ENCODE measurements around the gene LIPI.
"Not testable (repeated sequence)": the region's sequence is repeated elsewhere in the genome, so short reads cannot be mapped to it uniquely, and the experiment has no call there.

The LIPI gene

GRCh38 chr21:14070049-14070893 lies 140.5 kb downstream of the LIPI start:
- TF ChIP-seq CTCF (IDR thresholded peaks at IDR 0.05; ENCODE audit: insufficient read depth, missing control alignments): no peak
- DNase-seq (ENCODE audit: insufficient read length, low spot score) (no peak), FAIRE-seq (no peak)

DNA sequence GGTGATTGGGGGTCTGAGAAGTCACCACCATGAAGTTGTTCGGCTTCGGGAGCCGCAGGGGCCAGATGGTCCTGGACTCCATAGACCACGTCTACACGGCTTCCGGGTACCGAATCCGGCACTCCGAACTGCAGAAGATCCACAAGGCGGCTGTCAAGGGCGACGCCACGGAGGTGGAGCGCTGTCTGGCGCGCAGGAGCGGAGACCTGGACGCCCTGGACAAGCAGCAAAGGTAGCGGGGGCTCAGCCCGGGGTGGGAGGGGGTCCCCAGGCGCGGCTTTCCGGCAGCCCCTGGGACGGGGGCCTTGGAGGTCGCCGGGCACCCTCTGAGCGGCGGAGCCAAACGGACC lies 146.5 kb downstream of the LIPI start:
- FAIRE-seq: no peak
- no peak for TF ChIP-seq CTCF (IDR thresholded peaks at IDR 0.05; ENCODE audit: insufficient read depth, missing control alignments)

GRCh38 chr21:14063620-14064295 lies 147.0 kb downstream of the LIPI start:
- not testable (repeated sequence) for FAIRE-seq; DNase-seq (ENCODE audit: insufficient read length, low spot score)

More for the DNA sequence above, 146.5 kb downstream of the LIPI start:
- no peak for DNase-seq (ENCODE audit: insufficient read length, low spot score)

DNA sequence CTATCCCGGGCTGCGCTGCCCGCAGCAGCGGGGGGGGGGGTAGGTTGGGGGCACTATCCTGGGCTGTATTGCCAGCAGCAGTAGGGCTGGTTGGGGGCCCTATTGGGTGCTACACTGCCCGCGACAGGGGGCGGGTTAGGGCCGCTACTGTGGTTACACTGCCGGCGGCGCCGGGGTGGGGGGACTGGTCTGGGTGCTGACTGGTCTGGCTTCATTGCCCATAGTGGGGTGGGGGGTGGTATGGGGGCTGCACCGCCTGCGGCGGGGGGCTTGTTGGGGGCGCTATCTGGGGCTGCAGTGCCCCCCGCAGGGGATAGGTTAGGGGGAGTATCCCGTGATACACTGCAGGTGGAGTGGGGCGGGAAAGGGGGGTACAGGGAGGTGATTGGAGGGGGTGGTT lies 148.1 kb downstream of the LIPI start:
- not testable (repeated sequence) for FAIRE-seq; DNase-seq (ENCODE audit: insufficient read length, low spot score)

DNA sequence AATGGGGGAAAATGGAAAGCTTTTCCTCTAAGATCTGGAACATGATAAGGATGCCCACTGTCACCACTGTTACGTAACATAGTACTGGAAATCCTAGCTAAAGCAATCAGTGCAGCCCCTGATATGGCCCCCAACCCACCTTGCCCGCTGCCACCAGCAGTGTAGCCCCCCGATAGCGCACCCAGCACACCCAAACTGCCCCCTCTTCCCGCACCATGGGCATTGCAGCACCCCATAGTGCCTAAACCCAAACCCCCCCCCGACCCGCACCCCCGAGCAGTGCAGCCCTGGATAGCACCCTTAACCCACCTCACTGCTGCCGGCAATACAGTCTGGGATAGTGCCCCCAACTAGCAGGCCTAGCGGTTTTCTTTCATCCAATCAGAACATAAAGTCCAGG lies 148.9 kb downstream of the LIPI start:
- not testable (repeated sequence) for FAIRE-seq; DNase-seq (ENCODE audit: insufficient read length, low spot score)

- FAIRE-seq: not testable (repeated sequence)
Measured at GRCh38 chr21:14058995-14059627, 151.6 kb downstream of the LIPI start.

More at GRCh38 chr21:14058995-14059627, 151.6 kb downstream of the LIPI start:
- DNase-seq (ENCODE audit: insufficient read length, low spot score): not testable (repeated sequence)

Data from D721Med (cell line).